A549 (cell line): ENCODE measurements around the gene ABCC3. TPM values are rescaled to one million over a fixed set of nuclear protein-coding genes. Genes with fewer than 3 reads are reported as not detected.

Experiments
- ATAC-seq, 2 experiments: fragments of 200-7000 bp in 1 of 2; fragments of >200 bp in 1 of 2; cut with Nextera tagmentation in 1 of 2; cut with Tn5 transposase in 1 of 2; 3 replicates each; pipeline versions ENCODE4 v1.8.0 to v1.9.1; 2018 to 2020; ENCODE audit warnings: mild to moderate bottlenecking in 1 of 2, moderate library complexity in 1 of 2
- CTCF ChIA-PET: fragments of 300-600 bp; sonication (Branson Sonifier 250); formaldehyde crosslinking; extraction: SDS; loops from one replicate; lab custom pipeline; 2021; ENCODE audit warnings: antibody characterized with exemption, inconsistent platforms; lab: Yijun Ruan, JAX
- POLR2A ChIA-PET: fragments of 350-600 bp; formaldehyde crosslinking; extraction: SDS; loops from one replicate; lab custom pipeline; 2021; ENCODE audit warnings: antibody characterized with exemption, inconsistent platforms; lab: Yijun Ruan, JAX
- DNase-seq, 2 experiments: peaks; one replicate each; pipeline versions ENCODE4 v3.0.0 to v3.0.0-alpha.2; 2011 to 2016; ENCODE audit warnings: low read depth in 1 of 2, low spot score in 1 of 2
- FAIRE-seq: peaks from 2 replicates; lab custom pipeline; 2011; peaks lifted over from hg19 to GRCh38; lab: Jason Lieb, UNC
- H3K27ac ChIP-seq, 2 experiments: fragments of >200 bp; sonication (Bioruptor Twin); formaldehyde crosslinking; 3 replicates each; pipeline ENCODE4 v1.5.1; 2016 to 2017
- H3K4me1 ChIP-seq: fragments of >200 bp; sonication (Bioruptor Twin); formaldehyde crosslinking; 3 replicates; pipeline ENCODE4 v1.6.1; 2016
- H3K4me2 ChIP-seq: fragments of >200 bp; sonication (Bioruptor Twin); formaldehyde crosslinking; 3 replicates; pipeline ENCODE4 v1.6.1; 2016
- H3K4me3 ChIP-seq: fragments of >200 bp; sonication (Bioruptor Twin); formaldehyde crosslinking; 3 replicates; pipeline ENCODE4 v1.5.1; 2016
- H3K9me3 ChIP-seq: fragments of >200 bp; sonication (Bioruptor Twin); formaldehyde crosslinking; 3 replicates; pipeline ENCODE4 v1.6.1; 2016
- ATOH8 ChIP-seq: fragments of 250-450 bp; sonication (Bioruptor Pico); IDR thresholded peaks from 2 replicates; pipeline ENCODE4 v1.5.0; 2020; ENCODE audit warnings: low read depth, mild to moderate bottlenecking, moderate library complexity
- BCL3 ChIP-seq: fragments of >200 bp; sonication (Bioruptor Twin); formaldehyde crosslinking; IDR thresholded peaks from 3 replicates; pipeline ENCODE4 v1.6.1; 2016
- CEBPB ChIP-seq, 2 experiments: fragments of >200 bp in 1 of 2; sonication (Bioruptor Twin) in 1 of 2; formaldehyde crosslinking in 1 of 2; IDR thresholded peaks; 2 replicates each; pipeline ENCODE4 v1.6.1; 2012 to 2016
- CHD4 ChIP-seq: fragments of 200-600 bp; sonication (generic); IDR thresholded peaks from 2 replicates; pipeline ENCODE4 v1.6.1; 2016; ENCODE audit warnings: antibody characterized with exemption, mild to moderate bottlenecking, borderline replicate concordance
- E2F6 ChIP-seq: IDR thresholded peaks from 2 replicates; pipeline ENCODE4 v1.6.1; 2012; ENCODE audit warnings: low read depth, borderline replicate concordance
- EP300 ChIP-seq, 2 experiments: fragments of >200 bp; sonication (Bioruptor Twin); formaldehyde crosslinking; IDR thresholded peaks; 2 replicates in 1 of 2; 3 replicates in 1 of 2; pipeline ENCODE4 v1.6.1; 2016 to 2017
- ESRRA ChIP-seq: fragments of 150-350 bp; IDR thresholded peaks from 2 replicates; pipeline ENCODE4 v1.6.1; 2014; ENCODE audit warnings: mild to moderate bottlenecking, low read length, borderline replicate concordance
- FOSL2 ChIP-seq, 2 experiments: fragments of 450-650 bp in 1 of 2; fragments of >200 bp in 1 of 2; sonication (Bioruptor Twin) in 1 of 2; formaldehyde crosslinking; IDR thresholded peaks; 2 replicates each; pipeline versions ENCODE4 v1.5.0 to v1.6.1; 2016 to 2020; ENCODE audit warnings: mild to moderate bottlenecking in 1 of 2, moderate library complexity in 1 of 2
- HOXA7 ChIP-seq: fragments of 250-450 bp; sonication (Bioruptor Pico); IDR thresholded peaks from 2 replicates; pipeline ENCODE4 v1.5.0; 2020; ENCODE audit warnings: mild to moderate bottlenecking, moderate library complexity
- MAFK ChIP-seq: fragments of 450-650 bp; IDR thresholded peaks from 2 replicates; pipeline ENCODE4 v1.6.1; 2014; ENCODE audit not compliant: partially characterized antibody
- NFE2L2 ChIP-seq: fragments of 150-350 bp; conservative IDR thresholded peaks from 2 replicates; pipeline ENCODE4 v1.6.1; 2014; ENCODE audit warnings: low read length
- PBX3 ChIP-seq: IDR thresholded peaks from 2 replicates; pipeline ENCODE4 v1.6.1; 2012
- RCOR1 ChIP-seq: fragments of 150-350 bp; IDR thresholded peaks from 2 replicates; pipeline ENCODE4 v1.6.1; 2014; ENCODE audit warnings: antibody characterized with exemption, low read length, low read depth
- REST ChIP-seq: fragments of 200-600 bp; sonication (generic); IDR thresholded peaks from 2 replicates; pipeline ENCODE4 v1.6.1; 2016; ENCODE audit warnings: antibody characterized with exemption, mild to moderate bottlenecking, moderate library complexity
- SMC3 ChIP-seq: fragments of >200 bp; sonication (Bioruptor Twin); formaldehyde crosslinking; IDR thresholded peaks from 3 replicates; pipeline ENCODE4 v1.6.1; 2018; ENCODE audit warnings: inconsistent platforms
- USF2 ChIP-seq: fragments of 450-650 bp; IDR thresholded peaks from 2 replicates; pipeline ENCODE4 v1.6.1; 2014; ENCODE audit warnings: antibody characterized with exemption
- ZFP36 ChIP-seq: fragments of 450-650 bp; IDR thresholded peaks from 2 replicates; pipeline ENCODE4 v1.6.1; 2014; ENCODE audit warnings: borderline replicate concordance; ENCODE audit not compliant: partially characterized antibody
- WGBS: methylation state at CpG from one replicate; pipeline ENCODE4 v1.1.6; 2017; ENCODE audit errors: missing lambda C conversion rate; 5-methylcytosine and 5-hydroxymethylcytosine counted together
- polyA plus RNA-seq, 4 experiments: library from polyadenylated mRNA; depleted of rRNA in 3 of 4; stranded (reverse); fragments of >200 nt; fragmentation: RNase III in 1 of 4; extraction: RNeasy Plus Mini Kit Qiagen cat#74134 plus additional on column Dnase treatment in 1 of 4; gene quantifications; 2 replicates in 3 of 4; 3 replicates in 1 of 4; pipeline ENCODE4 v1.2.3, GENCODE V29; 2011 to 2017

ABCC3 gene
- polyA plus RNA-seq, 2 of the 4 experiments (the other 2 are of a cell fraction) = 248 to 342 TPM

- Histone ChIP-seq H3K27ac (peak overlapping the region in 1 of 2 experiments; percentile 70; a peak in 3 of 6 replicates), H3K9me3 (no peaks in the 10 kb centered on the region), H3K4me3 (no peak overlapping the region), H3K4me1 (peaks cover 89% of the 10 kb centered on the region), H3K4me2 (no peak overlapping the region)
- WGBS = 92% methylated on average over 2 of the region's 2 CpGs
- FAIRE-seq = peak; percentile 13
- TF ChIP-seq MAFK (peak; percentile 30), ZFP36 (no peak), ESRRA (no peak), E2F6 (no peak), NFE2L2 (no peak)
- DNase-seq = no peak
- no peak for ATAC-seq
- ChIA-PET CTCF (interaction anchor here (0.8 to 48.0 kb wide), 9 partner anchors 12 to 190 kb away, joined by 3 to 2097 read pairs (median 6); partner anchors contain the start of gene ANKRD40), POLR2A (interaction anchor here (1.2 to 10.0 kb wide), 5 partner anchors 9 to 101 kb away, joined by 3 to 85 read pairs (median 4); no protein-coding TSS in a partner anchor)
These were observed 17.0 kb downstream of the ABCC3 start for GRCh38 chr17:50651661-50652060.

GRCh38 chr17:50653738-50654137 is 19.1 kb downstream of the ABCC3 start:
- TF ChIP-seq SMC3 = no peak
- TF ChIP-seq HOXA7 (CRISPR knock-in tag) = peak; percentile 16; the same call in 1 of the 2 replicates
- TF ChIP-seq, all 56 proteins: peak for 1
- FAIRE-seq = peak; percentile 79
- Histone ChIP-seq H3K27ac (peak overlapping the region; percentile 50 to 69; a peak in 5 of 6 replicates), H3K4me3 (no peak overlapping the region), H3K9me3 (no peaks in the 10 kb centered on the region), H3K4me2 (no peak overlapping the region), H3K4me1 (peaks cover 89% of the 10 kb centered on the region)
- ATAC-seq = peak in 1 of 2 experiments; percentile 2; a peak in 2 of 6 replicates
- 75% methylated on average over 3 of the region's 3 CpGs for WGBS
- ChIA-PET POLR2A (interaction anchor here (7.2 to 10.0 kb wide), 2 partner anchors 7 to 14 kb away, joined by 65 to 85 read pairs; no protein-coding TSS in a partner anchor), CTCF (interaction anchor here (1.6 to 48.0 kb wide), 5 partner anchors 9 to 30 kb away, joined by 7 to 2097 read pairs (median 20); partner anchors contain the start of gene ANKRD40)
- DNase-seq = peak in 1 of 2 experiments; percentile 68

- H3K4me2 ChIP-seq = no peak overlapping the region
- WGBS = 100% methylated on average over 5 of the region's 5 CpGs
- ChIA-PET POLR2A (interaction anchor here (1.1 kb wide), 1 partner anchor 17 kb away, joined by 3 read pairs; no protein-coding TSS in a partner anchor), CTCF (interaction anchor here (1.0 to 48.0 kb wide), 3 partner anchors 17 to 27 kb away, joined by 3 to 2097 read pairs (median 7); partner anchors contain the start of gene ANKRD40)
- peak overlapping the region; percentile 98; a peak in 5 of 6 replicates for H3K27ac ChIP-seq
- no peak overlapping the region for H3K4me3 ChIP-seq
- ATAC-seq (no peak), FAIRE-seq (no peak), DNase-seq (no peak)
- H3K4me1 ChIP-seq = peaks cover 89% of the 10 kb centered on the region
- H3K9me3 ChIP-seq = no peaks in the 10 kb centered on the region
- TF ChIP-seq CHD4 (no peak), USF2 (no peak), RCOR1 (no peak), FOSL2 (IDR thresholded peaks at IDR 0.05) (no peak), FOSL2 (CRISPR knock-in tag; IDR thresholded peaks at IDR 0.05) (no peak), EP300 (IDR thresholded peaks at IDR 0.05) (no peak), REST (no peak), CEBPB (IDR thresholded peaks at IDR 0.05) (no peak), ATOH8 (CRISPR knock-in tag) (no peak), PBX3 (no peak), BCL3 (no peak)
These were observed 21.8 kb downstream of the ABCC3 start for GRCh38 chr17:50656509-50656908.
